Brain microvascular endothelial cell (primary cell): ENCODE data around the gene FAM8A1.
A peak's percentile ranks its signal among the peaks of the same experiment; 100 is the strongest.

ENCODE experiments used
- DNase-seq: peaks from one replicate; pipeline ENCODE4 v3.0.0-alpha.2; 2020
- H3K27ac ChIP-seq: fragments of 250-450 bp; sonication (Bioruptor Pico); 2 replicates; pipeline ENCODE4 v1.5.1; 2020; ENCODE audit warnings: mild to moderate bottlenecking, moderate library complexity
- H3K27me3 ChIP-seq: fragments of 250-450 bp; sonication (Bioruptor Pico); replicated peaks from 2 replicates; pipeline ENCODE4 v1.5.1; 2020; ENCODE audit warnings: mild to moderate bottlenecking
- H3K36me3 ChIP-seq: fragments of 250-450 bp; sonication (Bioruptor Pico); replicated peaks from 2 replicates; pipeline ENCODE4 v1.5.1; 2020; ENCODE audit warnings: mild to moderate bottlenecking
- H3K4me3 ChIP-seq: 2 replicates; pipeline ENCODE4 v1.5.1; 2011; ENCODE audit warnings: low read depth, mild to moderate bottlenecking, control low read depth, low read length, moderate library complexity
- in situ Hi-C: cut with HindIII; loops from 2 replicates; pipeline ENCODE4 v1.10.0; 2017; ENCODE audit warnings: low sequenced_read_pairs, low pct_ligation_motif_present
- TF ChIP-seq, protein P1 (sequence below): IDR thresholded peaks from 2 replicates; pipeline ENCODE4 v1.5.1; 2011; ENCODE audit warnings: low read depth, mild to moderate bottlenecking, moderate library complexity, low read length, control low read depth, inconsistent platforms; ENCODE audit errors: missing control alignments

Gene FAM8A1, protein sequence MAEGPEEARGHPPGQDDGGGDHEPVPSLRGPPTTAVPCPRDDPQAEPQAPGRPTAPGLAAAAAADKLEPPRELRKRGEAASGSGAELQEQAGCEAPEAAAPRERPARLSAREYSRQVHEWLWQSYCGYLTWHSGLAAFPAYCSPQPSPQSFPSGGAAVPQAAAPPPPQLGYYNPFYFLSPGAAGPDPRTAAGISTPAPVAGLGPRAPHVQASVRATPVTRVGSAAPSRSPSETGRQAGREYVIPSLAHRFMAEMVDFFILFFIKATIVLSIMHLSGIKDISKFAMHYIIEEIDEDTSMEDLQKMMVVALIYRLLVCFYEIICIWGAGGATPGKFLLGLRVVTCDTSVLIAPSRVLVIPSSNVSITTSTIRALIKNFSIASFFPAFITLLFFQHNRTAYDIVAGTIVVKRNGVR

DNA sequence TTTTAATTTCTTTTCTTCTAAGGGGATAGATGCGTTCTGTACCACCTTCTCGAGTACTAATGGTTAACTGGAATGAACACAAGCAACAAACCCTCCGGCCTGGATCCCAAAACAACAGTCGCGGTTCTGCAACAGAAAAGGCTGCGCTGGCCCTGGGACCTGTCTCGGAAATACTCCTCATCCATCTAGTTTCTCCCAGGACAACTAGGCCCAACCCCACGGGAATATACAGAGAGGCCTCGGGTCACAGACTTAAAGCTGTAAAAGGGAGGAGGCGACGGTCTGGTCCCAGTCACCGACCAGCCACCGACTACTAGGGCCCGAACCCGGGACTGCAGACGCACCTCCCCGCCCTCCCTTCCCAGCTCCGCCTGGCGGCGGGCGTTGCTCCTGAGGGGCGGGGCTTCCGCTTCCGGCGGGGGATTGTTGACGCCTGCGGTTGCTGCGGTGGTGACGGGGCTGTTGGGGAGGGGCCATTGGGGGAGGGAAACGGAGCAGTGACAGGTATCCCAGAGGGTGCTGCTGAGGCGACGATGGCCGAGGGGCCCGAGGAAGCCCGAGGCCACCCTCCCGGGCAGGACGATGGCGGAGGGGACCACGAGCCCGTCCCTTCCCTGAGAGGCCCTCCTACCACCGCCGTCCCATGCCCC lies at the start of gene FAM8A1:
TSS of gene FAM8A1 (plus strand) at position 426 of the 650 bp plus-strand sequence. CDS start at position 534, 108 bp downstream.
- peak; percentile 77 for DNase-seq
- TF ChIP-seq, protein P1, sequence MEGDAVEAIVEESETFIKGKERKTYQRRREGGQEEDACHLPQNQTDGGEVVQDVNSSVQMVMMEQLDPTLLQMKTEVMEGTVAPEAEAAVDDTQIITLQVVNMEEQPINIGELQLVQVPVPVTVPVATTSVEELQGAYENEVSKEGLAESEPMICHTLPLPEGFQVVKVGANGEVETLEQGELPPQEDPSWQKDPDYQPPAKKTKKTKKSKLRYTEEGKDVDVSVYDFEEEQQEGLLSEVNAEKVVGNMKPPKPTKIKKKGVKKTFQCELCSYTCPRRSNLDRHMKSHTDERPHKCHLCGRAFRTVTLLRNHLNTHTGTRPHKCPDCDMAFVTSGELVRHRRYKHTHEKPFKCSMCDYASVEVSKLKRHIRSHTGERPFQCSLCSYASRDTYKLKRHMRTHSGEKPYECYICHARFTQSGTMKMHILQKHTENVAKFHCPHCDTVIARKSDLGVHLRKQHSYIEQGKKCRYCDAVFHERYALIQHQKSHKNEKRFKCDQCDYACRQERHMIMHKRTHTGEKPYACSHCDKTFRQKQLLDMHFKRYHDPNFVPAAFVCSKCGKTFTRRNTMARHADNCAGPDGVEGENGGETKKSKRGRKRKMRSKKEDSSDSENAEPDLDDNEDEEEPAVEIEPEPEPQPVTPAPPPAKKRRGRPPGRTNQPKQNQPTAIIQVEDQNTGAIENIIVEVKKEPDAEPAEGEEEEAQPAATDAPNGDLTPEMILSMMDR, result peak; percentile 74
- in situ Hi-C loops, result no loop called here
- no peaks in the 10 kb centered on the region for H3K36me3 ChIP-seq
- H3K4me3 ChIP-seq, result peak within 1 kb of the TSS; percentile 76
- no peaks in the 10 kb centered on the region for H3K27me3 ChIP-seq
- H3K27ac ChIP-seq, result peak within 1 kb of the TSS; percentile 35

DNA sequence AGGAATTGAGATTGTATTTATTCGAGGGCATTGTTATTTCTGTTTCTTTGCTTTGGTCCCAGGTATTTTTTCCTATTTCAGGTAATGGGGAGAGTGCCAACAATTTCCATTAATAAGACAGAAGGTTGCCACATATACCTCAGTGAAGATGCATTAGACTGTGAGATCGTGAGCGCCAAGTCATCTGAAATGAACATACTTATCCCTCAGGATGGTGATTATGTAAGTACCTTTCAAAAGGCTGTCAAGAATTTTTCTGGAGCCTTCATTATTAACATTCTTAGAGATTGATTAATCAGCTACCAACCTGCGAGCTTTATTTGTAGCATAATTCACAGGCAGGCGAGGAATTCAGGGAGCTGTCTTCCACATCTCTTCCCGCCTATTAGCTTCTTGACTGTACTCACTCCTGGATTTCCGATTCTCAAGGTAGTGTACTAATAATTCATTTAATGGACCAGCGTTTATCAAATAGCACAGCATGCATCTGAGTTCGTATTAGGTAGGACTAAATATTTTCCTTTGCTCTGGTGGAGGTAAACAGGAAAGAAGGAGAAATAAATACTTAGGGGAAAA lies 48.6 kb upstream of the FAM8A1 start:
- Histone ChIP-seq H3K36me3 (peaks cover 2% of the 10 kb centered on the region), H3K27me3 (no peaks in the 10 kb centered on the region), H3K4me3 (no peak overlapping the region), H3K27ac (no peak overlapping the region)
- DNase-seq, result no peak
- in situ Hi-C loops, result no loop called here
- TF ChIP-seq, protein P1, result no peak

DNA sequence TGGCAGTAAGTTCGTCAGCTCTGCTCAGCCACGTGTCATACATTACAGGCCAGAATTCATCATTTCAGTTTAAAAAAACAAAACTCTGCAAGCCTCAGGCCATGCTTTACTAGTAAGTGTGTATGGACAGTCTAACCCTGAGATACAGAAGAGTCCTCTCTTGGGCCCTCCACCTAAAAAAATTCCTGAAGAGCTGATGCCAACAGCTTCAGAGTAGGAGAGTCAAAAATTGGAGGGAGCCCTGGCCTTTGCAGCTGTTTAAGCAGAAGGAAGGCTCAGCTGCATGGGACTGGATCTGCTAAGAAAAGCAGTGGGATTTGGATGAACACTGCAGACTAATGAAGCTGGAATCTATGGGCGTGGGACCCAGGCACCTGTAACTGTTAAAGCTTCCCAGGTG lies 47.2 kb upstream of the FAM8A1 start:
- Histone ChIP-seq H3K4me3 (no peak overlapping the region), H3K27ac (no peak overlapping the region), H3K27me3 (no peaks in the 10 kb centered on the region), H3K36me3 (peaks cover 2% of the 10 kb centered on the region)
- TF ChIP-seq, protein P1, result no peak
- in situ Hi-C loops, result no loop called here
- DNase-seq, result no peak

DNA sequence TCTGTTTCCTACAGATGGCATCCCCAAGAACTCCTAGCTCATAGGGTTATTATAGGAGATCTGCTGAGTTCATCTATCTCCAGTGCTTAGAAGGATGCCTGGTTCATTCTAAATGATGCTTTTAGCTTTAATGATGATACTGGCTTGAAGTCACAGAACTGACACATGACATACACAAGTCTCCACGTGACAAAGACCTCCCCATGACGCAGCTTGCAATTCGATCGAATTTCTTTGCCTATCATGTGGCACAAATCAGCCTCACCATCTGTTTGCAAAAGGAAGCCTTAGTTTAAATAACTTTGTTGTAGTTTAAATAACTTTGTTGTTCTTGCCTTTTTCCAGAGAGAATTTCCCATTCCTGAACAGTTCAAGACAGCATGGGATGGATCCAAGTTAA lies 44.1 kb upstream of the FAM8A1 start:
- TF ChIP-seq, protein P1, result no peak
- no peak overlapping the region for H3K27ac ChIP-seq
- no peak for DNase-seq
- in situ Hi-C loops, result no loop called here
- H3K27me3 ChIP-seq, result no peaks in the 10 kb centered on the region
- no peak overlapping the region for H3K4me3 ChIP-seq
- H3K36me3 ChIP-seq, result peaks cover 2% of the 10 kb centered on the region

DNA sequence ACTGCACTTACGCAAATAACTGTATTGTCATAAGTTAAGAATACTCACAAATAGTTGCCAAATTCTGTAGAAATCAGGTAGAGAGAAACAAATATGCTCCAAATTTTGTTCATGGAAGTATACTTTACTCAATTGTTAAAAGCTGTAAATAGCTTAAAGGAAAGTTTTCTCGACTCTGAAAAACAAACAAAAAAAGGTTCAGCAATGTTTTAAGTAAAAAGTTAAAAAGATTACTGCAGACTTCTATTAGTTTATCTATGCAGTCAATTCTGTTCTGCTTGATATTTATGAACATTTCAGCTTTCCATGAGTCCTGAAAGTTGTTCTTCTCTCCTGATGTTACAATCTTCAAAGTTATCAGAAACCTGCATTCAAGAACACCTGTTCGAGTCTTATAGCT lies 37.5 kb upstream of the FAM8A1 start:
- no peak for DNase-seq
- Histone ChIP-seq H3K27ac (no peak overlapping the region), H3K4me3 (no peak overlapping the region), H3K36me3 (no peaks in the 10 kb centered on the region), H3K27me3 (no peaks in the 10 kb centered on the region)
- in situ Hi-C loops, result no loop called here
- TF ChIP-seq, protein P1, result no peak
